K562 (cell line): ENCODE measurements around the gene KLHL29.

Source experiments
- CTCF ChIP-seq, 3 experiments: IDR thresholded peaks in 2 of 3; conservative IDR thresholded peaks in 1 of 3; 2 replicates each; pipeline ENCODE4 v1.5.1; 2011 to 2012; ENCODE audit warnings: low read length in 3 of 3, mild to moderate bottlenecking in 3 of 3, control low read depth in 2 of 3, improper control_type of control experiment in 1 of 3, inconsistent platforms in 1 of 3, low read depth in 1 of 3, mixed read lengths in 1 of 3, moderate library complexity in 1 of 3; ENCODE audit not compliant: insufficient read depth in 2 of 3
- ETV5 ChIP-seq: sonication (generic); formaldehyde crosslinking; IDR thresholded peaks from 2 replicates; pipeline ENCODE4 v1.4.0; 2020; ENCODE audit warnings: low read depth, mild to moderate bottlenecking, missing genetic modification reagents
- HDAC8 ChIP-seq: fragments of 450-650 bp; IDR thresholded peaks from 2 replicates; pipeline ENCODE4 v1.6.1; 2016; ENCODE audit warnings: mild to moderate bottlenecking, missing genetic modification characterization, moderate library complexity, missing compliant biosample characterization
- MAX ChIP-seq: sonication (generic); formaldehyde crosslinking; IDR thresholded peaks from 2 replicates; pipeline ENCODE4 v1.9.0; 2022; ENCODE audit warnings: mild to moderate bottlenecking, missing genetic modification reagents
- MXI1 ChIP-seq: IDR thresholded peaks from 2 replicates; pipeline ENCODE4 v1.6.1; 2011; ENCODE audit warnings: low read depth, mild to moderate bottlenecking, improper control_type of control experiment, low read length
- POLR2AphosphoS5 ChIP-seq: IDR thresholded peaks from 2 replicates; pipeline ENCODE4 v1.6.1; 2011; ENCODE audit warnings: mild to moderate bottlenecking, low read depth, low read length, moderate library complexity; ENCODE audit not compliant: control insufficient read depth, insufficient read depth
- SMAD4 ChIP-seq: fragments of 250-450 bp; sonication (Bioruptor Pico); conservative IDR thresholded peaks from 2 replicates; pipeline ENCODE4 v1.8.0; 2021; ENCODE audit warnings: inconsistent platforms, mild to moderate bottlenecking, moderate library complexity
- TCF7L2 ChIP-seq: fragments of 150-350 bp; IDR thresholded peaks from 2 replicates; pipeline ENCODE4 v1.6.1; 2016; ENCODE audit warnings: low read depth, mild to moderate bottlenecking, low read length, moderate library complexity

- no peak for TF ChIP-seq TCF7L2
- no peak for TF ChIP-seq CTCF (IDR thresholded peaks at IDR 0.05 in 2 of 3, conservative IDR thresholded peaks at IDR 0.05 in 1 of 3; ENCODE audit: insufficient read depth in 2 of 3, low read depth in 1 of 3, low read length in 3 of 3)
- no peak for TF ChIP-seq ETV5 (CRISPR knock-in tag)
- no peak for TF ChIP-seq SMAD4
- TF ChIP-seq POLR2AphosphoS5: no peak
- no peak for TF ChIP-seq HDAC8 (tag)
- no peak for TF ChIP-seq MXI1
- no peak for TF ChIP-seq MAX (CRISPR knock-in tag)
Measured at GRCh38 chr2:23423873-23424680, 39.1 kb downstream of the KLHL29 start.
